G401 (cell line): ENCODE data around the gene TMEM42. TPM values are rescaled to one million over a fixed set of nuclear protein-coding genes. Genes with fewer than 3 reads are reported as not detected.

ENCODE experiments used
- DNase-seq: peaks from one replicate; pipeline ENCODE4 v3.0.0-alpha.2; 2015; ENCODE audit warnings: low spot score
- in situ Hi-C: cut with HindIII; loops from 2 replicates; pipeline ENCODE4 v1.10.0; 2016; ENCODE audit warnings: low sequenced_read_pairs, mixed read lengths
- total RNA-seq: library from RNA; depleted of rRNA; stranded (reverse); fragments of >200 nt; shearing (Covaris generic); gene quantifications from 2 replicates; pipeline ENCODE4 v1.2.3, GENCODE V29; 2014; rRNA removed

TMEM42 gene
- total RNA-seq, 1 experiment from 2014 or later, result 21.3 TPM

GRCh38 chr3:44903751-44904150, 42.0 kb downstream of the TMEM42 start:
- in situ Hi-C loops, result no loop called here
- no peak for DNase-seq

GRCh38 chr3:44905446-44906157, 43.9 kb downstream of the TMEM42 start:
- in situ Hi-C loops, result no loop called here
- DNase-seq, result no peak

GRCh38 chr3:44906997-44907396, 45.3 kb downstream of the TMEM42 start:
- in situ Hi-C loops, result no loop called here
- DNase-seq, result no peak

- no peak for DNase-seq
- in situ Hi-C loops, result no loop called here
Observed at GRCh38 chr3:44907612-44908011, 45.9 kb downstream of the TMEM42 start.

GRCh38 chr3:44909063-44909462, 47.4 kb downstream of the TMEM42 start:
- in situ Hi-C loops, result no loop called here
- DNase-seq, result no peak

GRCh38 chr3:44910693-44911092, 49.0 kb downstream of the TMEM42 start:
- in situ Hi-C loops, result no loop called here
- no peak for DNase-seq

GRCh38 chr3:44913868-44914468, 52.3 kb downstream of the TMEM42 start:
- peak; percentile 62 for DNase-seq
- in situ Hi-C loops, result no loop called here

GRCh38 chr3:44914936-44915335, 53.2 kb downstream of the TMEM42 start:
- in situ Hi-C loops, result no loop called here
- DNase-seq, result no peak

Other genes starting within 250 kb of the TMEM42 start
- 10.2 and 14.3 TPM in 2 replicates for gene ZNF197, start 236.9 kb upstream of the TMEM42 start, total RNA-seq
- 13.0 and 16.6 TPM in 2 replicates for gene ZNF35, start 213.2 kb upstream of the TMEM42 start, total RNA-seq
- gene ZNF502, start 149.3 kb upstream of the TMEM42 start, total RNA-seq, result 0.41 and 1.4 TPM in 2 replicates
- gene ZNF501, start 132.3 kb upstream of the TMEM42 start, total RNA-seq, result 0.03 TPM in 1 of 2 replicates, not detected in the other
- 14.5 and 26.8 TPM in 2 replicates for gene KIAA1143, start 100.3 kb upstream of the TMEM42 start, total RNA-seq
- 13.5 and 16.0 TPM in 2 replicates for gene KIF15, start 100.1 kb upstream of the TMEM42 start, total RNA-seq
- not detected in 2 replicates for gene TGM4, start 12.7 kb downstream of the TMEM42 start, total RNA-seq
- 93.2 and 98.2 TPM in 2 replicates for gene ZDHHC3, start 114.3 kb downstream of the TMEM42 start, total RNA-seq
- gene EXOSC7, start 114.3 kb downstream of the TMEM42 start, total RNA-seq, result 66.9 and 78.1 TPM in 2 replicates
- not detected in 2 replicates for gene CLEC3B, start 164.4 kb downstream of the TMEM42 start, total RNA-seq